ENCODE results near the gene COG2. TPM values are rescaled to one million over a fixed set of nuclear protein-coding genes. Genes with fewer than 3 reads are reported as not detected.
"Not testable (repeated sequence)": the region's sequence is repeated elsewhere in the genome, so short reads cannot be mapped to it uniquely, and the experiment has no call there.

COG2 gene
- total RNA-seq, 8 experiments from 2014 or later, result 18.7 to 39.5 (median 31.4) TPM

DNA sequence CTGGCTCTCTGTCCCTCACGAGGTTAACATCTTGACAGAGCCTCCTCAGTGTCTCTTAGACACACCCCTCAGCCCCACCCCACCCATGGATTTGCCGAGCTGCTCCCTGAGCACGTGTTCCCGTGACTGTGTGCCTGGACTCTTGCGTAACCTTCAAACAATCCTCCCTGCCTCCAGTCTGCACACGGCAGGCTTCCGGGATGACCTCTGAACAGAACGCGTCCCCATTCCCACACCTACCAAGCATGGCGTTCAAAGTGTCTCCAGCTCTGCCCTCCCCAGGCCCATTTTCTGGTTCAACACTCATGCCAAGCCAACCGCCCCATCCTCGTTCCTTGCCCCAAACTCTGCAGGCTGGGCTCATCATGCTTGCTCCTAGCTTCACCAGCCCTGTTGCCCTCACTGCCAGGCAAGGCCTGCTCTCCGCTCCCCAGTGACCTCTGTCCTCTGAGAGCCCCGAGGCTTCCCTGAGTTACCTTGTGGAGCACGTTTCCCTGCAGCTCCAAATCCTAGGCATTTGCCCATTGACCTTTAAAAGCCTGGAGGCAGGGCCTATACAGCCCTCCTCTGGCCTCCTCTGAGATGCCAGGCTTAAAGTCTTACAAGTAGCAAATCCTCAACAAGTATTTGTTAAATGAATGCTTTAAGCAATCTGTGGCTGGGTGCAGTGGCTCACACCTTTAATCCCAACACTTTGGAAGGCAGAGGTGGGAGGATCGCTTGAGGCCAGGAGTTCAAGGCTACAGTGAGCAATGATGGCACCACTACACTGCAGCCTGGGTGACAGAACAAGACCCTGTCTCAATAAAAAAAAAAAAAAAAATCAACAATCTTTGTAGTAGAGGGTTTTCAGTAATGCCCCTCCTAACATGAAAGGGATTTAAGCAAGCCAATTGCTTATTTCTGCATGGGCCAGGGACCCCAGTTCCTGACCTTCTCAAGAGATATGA is 66.6 kb downstream of the COG2 start:
- Histone ChIP-seq H3K4me3 (no peak overlapping the region), H3K27ac (no peak overlapping the region), H3K4me1 (replicated peaks in 1 of 2) (peaks cover 2 to 7% of the 10 kb centered on the region in 2 donors)
- in situ Hi-C loops (cut with MboI; ENCODE audit: low pct_unique_long_range_greater_than_20kb in 2 of 9, low sequenced_read_pairs in 9 of 9, unreplicated experiment in 9 of 9), result loop anchor here in 1 of 9 experiments (10.0 kb wide), 1 partner anchor 66 kb away; no protein-coding TSS in a partner anchor
- WGBS, 10 experiments, result 20 to 100% (median 79%) methylated on average over 1 to 12 of the region's 16 CpGs; no CpG with 5 or more reads in 2 of the 10 experiments
- peak in 7 of 8 experiments; percentile 45 to 89 (median 70) for ATAC-seq (replicated peaks in 6 of 8)

GRCh38 chr1:230709619-230710542 is 67.6 kb downstream of the COG2 start:
- peak in 2 of 8 experiments; percentile 3 to 60 for ATAC-seq (replicated peaks in 6 of 8)
- in situ Hi-C loops (cut with MboI; ENCODE audit: low pct_unique_long_range_greater_than_20kb in 2 of 9, low sequenced_read_pairs in 9 of 9, unreplicated experiment in 9 of 9), result loop anchor here in 1 of 9 experiments (10.0 kb wide), 1 partner anchor 65 kb away; no protein-coding TSS in a partner anchor
- Histone ChIP-seq H3K4me1 (replicated peaks in 1 of 2) (peaks cover 8 to 15% of the 10 kb centered on the region in 2 donors), H3K27ac (no peak overlapping the region), H3K4me3 (no peak overlapping the region)
- WGBS, 10 experiments, result 0 to 100% (median 87%) methylated on average over 1 to 12 of the region's 18 CpGs; no CpG with 5 or more reads in 2 of the 10 experiments

DNA sequence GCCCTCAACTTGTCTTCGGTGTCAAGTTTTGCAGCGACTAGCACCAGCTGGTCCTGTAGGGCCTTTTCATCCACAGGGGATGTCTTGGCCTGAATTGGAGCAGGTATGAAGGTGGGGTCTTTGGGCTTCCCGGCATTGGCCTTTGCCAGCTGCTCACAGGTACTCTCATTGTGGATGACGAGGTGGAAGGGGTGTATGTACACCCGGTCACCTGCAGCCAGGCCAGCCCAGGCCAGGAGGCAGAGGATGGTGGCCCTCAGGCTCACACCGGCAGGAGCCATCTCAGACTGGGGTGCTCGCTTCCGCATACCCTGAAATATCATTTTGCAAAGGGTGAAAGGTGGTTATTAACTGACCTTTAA is 68.2 kb downstream of the COG2 start:
- WGBS, 10 experiments, result 68 to 100% (median 94%) methylated on average over 2 to 6 of the region's 8 CpGs; no CpG with 5 or more reads in 3 of the 10 experiments
- in situ Hi-C loops (cut with MboI; ENCODE audit: low pct_unique_long_range_greater_than_20kb in 2 of 9, low sequenced_read_pairs in 9 of 9, unreplicated experiment in 9 of 9), result no loop called here
- ATAC-seq (replicated peaks in 6 of 8), result no peak
- Histone ChIP-seq H3K4me1 (replicated peaks in 1 of 2) (peaks cover 8 to 15% of the 10 kb centered on the region in 2 donors), H3K4me3 (no peak overlapping the region), H3K27ac (no peak overlapping the region)

DNA sequence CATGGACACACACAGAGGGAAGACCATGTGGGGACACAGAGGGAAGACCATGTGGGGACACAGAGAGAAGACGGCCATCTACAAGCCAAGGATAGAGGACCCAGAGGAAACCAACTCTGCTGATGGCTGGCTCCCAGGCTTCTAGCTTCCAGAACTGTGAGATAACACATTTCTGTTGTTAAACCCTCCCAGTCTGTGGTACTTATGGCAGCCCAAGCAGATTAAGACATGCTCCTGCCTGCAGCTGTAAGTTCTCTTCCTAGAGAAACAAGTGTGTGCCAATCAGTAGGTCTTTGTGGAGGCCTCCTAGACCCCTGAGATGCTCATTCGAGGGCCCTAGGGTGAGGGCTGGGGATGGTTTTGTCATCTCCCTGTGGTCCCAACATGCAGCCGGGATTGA is 69.0 kb downstream of the COG2 start:
- in situ Hi-C loops (cut with MboI; ENCODE audit: low pct_unique_long_range_greater_than_20kb in 2 of 9, low sequenced_read_pairs in 9 of 9, unreplicated experiment in 9 of 9), result no loop called here
- ATAC-seq (replicated peaks in 6 of 8), result no peak
- WGBS, 10 experiments, result 8 to 100% (median 96%) methylated on average over 1 to 2 of the region's 3 CpGs; no CpG with 5 or more reads in 4 of the 10 experiments

DNA sequence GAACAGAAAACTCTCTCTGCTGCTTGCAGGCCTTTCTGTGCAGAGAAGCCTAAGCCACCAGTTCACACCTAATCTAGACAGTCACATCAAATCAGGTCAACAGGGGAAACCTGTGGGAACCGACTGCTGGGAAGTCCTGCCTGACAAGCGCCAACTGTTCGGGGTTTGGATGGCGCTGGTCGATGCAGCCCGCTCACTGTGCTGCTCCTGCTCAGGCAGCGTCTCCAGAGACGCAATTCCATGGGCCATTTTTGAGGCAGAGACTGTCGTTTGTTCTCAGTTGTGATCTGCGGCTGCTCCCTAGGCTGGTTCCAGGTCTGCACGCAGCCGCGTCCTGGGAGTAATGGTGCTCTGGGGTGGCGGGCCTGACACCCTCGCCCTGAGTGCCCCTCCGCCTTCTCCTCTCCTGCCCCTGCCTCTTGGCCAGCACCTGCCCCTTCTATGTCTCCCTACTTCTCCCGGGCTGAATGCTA is 70.2 kb downstream of the COG2 start:
- WGBS, 10 experiments, result 80 to 100% (median 87%) methylated on average over 1 to 14 of the region's 17 CpGs; no CpG with 5 or more reads in 5 of the 10 experiments
- in situ Hi-C loops (cut with MboI; ENCODE audit: low pct_unique_long_range_greater_than_20kb in 2 of 9, low sequenced_read_pairs in 9 of 9, unreplicated experiment in 9 of 9), result no loop called here
- no peak overlapping the region for H3K4me3 ChIP-seq
- no peak for ATAC-seq (replicated peaks in 6 of 8)
- H3K27ac ChIP-seq, result no peak overlapping the region
- H3K4me1 ChIP-seq (replicated peaks in 1 of 2), result peaks cover 8 to 15% of the 10 kb centered on the region in 2 donors

More for the DNA sequence above, 69.0 kb downstream of the COG2 start:
- peaks cover 8 to 15% of the 10 kb centered on the region in 2 donors for H3K4me1 ChIP-seq (replicated peaks in 1 of 2)
- no peak overlapping the region for H3K4me3 ChIP-seq
- H3K27ac ChIP-seq, result no peak overlapping the region

DNA sequence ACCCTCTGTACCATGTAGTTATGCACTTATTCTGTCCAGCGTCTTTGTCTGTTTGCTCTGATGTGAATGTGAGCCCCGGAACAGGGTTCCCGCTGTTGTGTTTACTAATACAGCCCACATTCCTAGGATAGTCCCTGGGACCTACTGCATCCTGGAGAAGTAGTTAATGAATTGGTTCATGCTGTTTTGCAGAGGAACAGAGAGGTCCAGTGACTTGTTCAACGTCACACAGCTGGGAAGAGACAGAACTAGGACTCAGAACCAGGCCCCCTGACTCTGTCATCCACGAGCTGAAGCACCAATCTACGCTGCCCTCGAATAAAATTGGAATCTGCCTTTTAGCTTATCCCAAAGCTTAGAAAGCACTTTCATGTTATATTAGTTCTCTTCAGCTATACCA is 70.9 kb downstream of the COG2 start:
- Histone ChIP-seq H3K4me1 (replicated peaks in 1 of 2) (peaks cover 8 to 15% of the 10 kb centered on the region in 2 donors), H3K4me3 (no peak overlapping the region), H3K27ac (no peak overlapping the region)
- in situ Hi-C loops (cut with MboI; ENCODE audit: low pct_unique_long_range_greater_than_20kb in 2 of 9, low sequenced_read_pairs in 9 of 9, unreplicated experiment in 9 of 9), result no loop called here
- ATAC-seq (replicated peaks in 6 of 8), result no peak
- 50 to 100% (median 89%) methylated on average over 1 to 7 of the region's 7 CpGs; no CpG with 5 or more reads in 3 of the 10 experiments for WGBS, 10 experiments

DNA sequence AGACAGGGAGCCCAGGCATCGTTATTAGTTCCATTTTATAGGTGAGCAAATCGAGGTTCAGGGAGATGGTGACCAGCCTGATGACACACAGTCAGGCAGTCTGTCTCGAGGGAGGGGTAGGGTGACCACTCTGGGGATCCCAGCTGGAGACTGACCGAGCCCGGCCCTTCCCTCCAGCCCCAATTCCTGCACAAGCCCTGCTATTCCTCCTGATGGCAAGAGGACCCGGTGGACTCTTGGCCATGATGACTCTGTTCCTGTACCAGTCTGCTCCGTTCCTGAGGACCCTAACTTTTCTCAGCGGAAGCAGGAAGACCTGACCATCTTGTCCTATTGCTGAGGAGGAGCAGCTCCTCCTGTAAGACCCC is 71.2 kb downstream of the COG2 start:
- Histone ChIP-seq H3K4me3 (no peak overlapping the region), H3K27ac (no peak overlapping the region), H3K4me1 (replicated peaks in 1 of 2) (peaks cover 8 to 14% of the 10 kb centered on the region in 2 donors)
- 17 to 95% (median 76%) methylated on average over 1 to 8 of the region's 8 CpGs; no CpG with 5 or more reads in 4 of the 10 experiments for WGBS, 10 experiments
- in situ Hi-C loops (cut with MboI; ENCODE audit: low pct_unique_long_range_greater_than_20kb in 2 of 9, low sequenced_read_pairs in 9 of 9, unreplicated experiment in 9 of 9), result no loop called here
- ATAC-seq (replicated peaks in 6 of 8), result peak in 3 of 8 experiments; percentile 2 to 12 (median 7)

GRCh38 chr1:230713915-230714764 is 71.9 kb downstream of the COG2 start, which contains the start of gene AGT:
TSS of gene AGT (minus strand) at chr1:230714122. CDS start at chr1:230710823, 3,299 bp downstream.
- WGBS, 10 experiments, result 4 to 63% (median 29%) methylated on average over 1 to 11 of the region's 24 CpGs; no CpG with 5 or more reads in 4 of the 10 experiments
- peak; percentile 79 to 96 (median 92) for ATAC-seq (replicated peaks in 6 of 8)
- in situ Hi-C loops (cut with MboI; ENCODE audit: low pct_unique_long_range_greater_than_20kb in 2 of 9, low sequenced_read_pairs in 9 of 9, unreplicated experiment in 9 of 9), result no loop called here
- Histone ChIP-seq H3K4me3 (no peak within 1 kb of the TSS), H3K4me1 (replicated peaks in 1 of 2) (peaks cover 8 to 13% of the 10 kb centered on the region in 2 donors), H3K27ac (no peak within 1 kb of the TSS)

DNA sequence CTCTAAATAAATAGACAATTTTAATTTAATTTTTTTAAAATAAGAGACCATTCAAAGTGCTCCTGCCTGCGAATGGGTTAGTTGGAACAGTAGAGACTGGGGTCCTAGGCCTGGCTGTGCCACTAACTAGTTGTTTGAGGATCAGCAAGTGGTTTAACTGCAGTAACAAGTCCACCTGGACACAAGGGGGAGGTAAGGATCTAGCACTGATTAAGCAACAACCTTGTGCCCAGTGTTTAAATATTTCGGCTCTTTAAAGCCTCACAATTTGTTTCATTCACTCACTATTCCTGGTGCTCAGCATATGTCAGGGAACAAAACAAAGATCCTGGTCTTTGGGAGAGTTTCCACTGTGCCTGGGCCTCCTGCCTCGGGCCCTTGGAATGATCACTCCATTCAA is 73.2 kb downstream of the COG2 start:
- H3K4me1 ChIP-seq (replicated peaks in 1 of 2), result peaks cover 8 to 13% of the 10 kb centered on the region in 2 donors
- WGBS, 10 experiments, result 0 to 100% (median 86%) methylated on average over 1 to 3 of the region's 3 CpGs
- H3K27ac ChIP-seq, result no peak overlapping the region
- no peak overlapping the region for H3K4me3 ChIP-seq
- in situ Hi-C loops (cut with MboI; ENCODE audit: low pct_unique_long_range_greater_than_20kb in 2 of 9, low sequenced_read_pairs in 9 of 9, unreplicated experiment in 9 of 9), result no loop called here
- no peak for ATAC-seq (replicated peaks in 6 of 8)

GRCh38 chr1:230716453-230716852 is 74.2 kb downstream of the COG2 start:
- in situ Hi-C loops (cut with MboI; ENCODE audit: low pct_unique_long_range_greater_than_20kb in 2 of 9, low sequenced_read_pairs in 9 of 9, unreplicated experiment in 9 of 9); H3K27ac ChIP-seq; H3K4me3 ChIP-seq; ATAC-seq (replicated peaks in 6 of 8): not testable (repeated sequence)
- H3K4me1 ChIP-seq (replicated peaks in 1 of 2), result peaks cover 8 to 13% of the 10 kb centered on the region in 2 donors
- WGBS, 10 experiments, result 17 to 87% (median 57%) methylated on average over 1 to 3 of the region's 3 CpGs; no CpG with 5 or more reads in 2 of the 10 experiments

- Histone ChIP-seq H3K27ac (no peak overlapping the region), H3K4me3 (no peak overlapping the region), H3K4me1 (replicated peaks in 1 of 2) (peaks cover 8 to 13% of the 10 kb centered on the region in 2 donors)
- 0 to 100% (median 60%) methylated on average over 1 of the region's 1 CpG; no CpG with 5 or more reads in 3 of the 10 experiments for WGBS, 10 experiments
- no peak for ATAC-seq (replicated peaks in 6 of 8)
- in situ Hi-C loops (cut with MboI; ENCODE audit: low pct_unique_long_range_greater_than_20kb in 2 of 9, low sequenced_read_pairs in 9 of 9, unreplicated experiment in 9 of 9), result no loop called here
These were observed 75.0 kb downstream of the COG2 start for GRCh38 chr1:230717251-230717650.

All from motor neuron (in vitro differentiated cells).